Esophagus muscularis mucosa (tissue), 4 donors: ENCODE measurements around the gene C5AR2. TPM values are rescaled to one million over a fixed set of nuclear protein-coding genes. Genes with fewer than 3 reads are reported as not detected.
A peak's percentile ranks its signal among the peaks of the same experiment; 100 is the strongest.

Experiments
- DNase-seq: peaks from one replicate; pipeline ENCODE4 v3.0.0-alpha.2; 2017; ENCODE audit errors: extremely low spot score
- H3K27ac ChIP-seq, 4 donors: fragments of 200-600 bp; sonication (generic); replicated peaks in 1 of 4; 1 replicate in 3 of 4; 2 replicates in 1 of 4; pipeline ENCODE4 v1.5.1; 2016 to 2019; ENCODE audit warnings: mild to moderate bottlenecking in 1 of 4
- H3K27me3 ChIP-seq, 4 donors: fragments of 200-600 bp; sonication (generic); one replicate each; pipeline versions ENCODE4 v1.5.1 to v1.6.0; 2016 to 2019
- H3K36me3 ChIP-seq, 4 donors: fragments of 200-600 bp; sonication (generic); one replicate each; pipeline ENCODE4 v1.5.1; 2016 to 2019
- H3K4me1 ChIP-seq, 4 donors: fragments of 200-600 bp; sonication (generic); one replicate each; pipeline ENCODE4 v1.5.1; 2016 to 2019
- H3K4me3 ChIP-seq, 4 donors: fragments of 200-600 bp; sonication (generic); 1 replicate in 2 of 4; 2 replicates in 2 of 4; pipeline ENCODE4 v1.5.1; 2016 to 2019; ENCODE audit warnings: mild to moderate bottlenecking in 4 of 4, moderate library complexity in 1 of 4
- H3K9me3 ChIP-seq, 4 donors: fragments of 200-600 bp; sonication (generic); 1 replicate in 3 of 4; 2 replicates in 1 of 4; pipeline ENCODE4 v1.5.1; 2016 to 2019
- CTCF ChIP-seq, 3 experiments: fragments of 200-600 bp in 2 of 3; fragments of 450-650 bp in 1 of 3; sonication (generic) in 2 of 3; IDR thresholded peaks; one replicate each; pipeline ENCODE4 v1.5.1; 2017 to 2019; ENCODE audit warnings: antibody characterized with exemption in 3 of 3, mild to moderate bottlenecking in 2 of 3, moderate library complexity in 1 of 3
- EP300 ChIP-seq: sonication (generic); formaldehyde crosslinking; IDR thresholded peaks from one replicate; pipeline ENCODE4 v1.6.1; 2017; ENCODE audit warnings: antibody characterized with exemption
- POLR2A ChIP-seq: fragments of 450-650 bp; IDR thresholded peaks from one replicate; pipeline ENCODE4 v1.6.1; 2017; ENCODE audit warnings: antibody characterized with exemption, moderate library complexity, mild to moderate bottlenecking, low read depth
- POLR2AphosphoS5 ChIP-seq, 2 donors: sonication (generic); formaldehyde crosslinking; IDR thresholded peaks; one replicate each; pipeline ENCODE4 v1.6.1; 2017; ENCODE audit warnings: antibody characterized with exemption in 2 of 2
- WGBS: methylation state at CpG from one replicate; pipeline ENCODE4 v1.1.5; 2018; 5-methylcytosine and 5-hydroxymethylcytosine counted together
- intact Hi-C: fragments of 100-400 bp; cut with DNase I; formaldehyde crosslinking; loops from one replicate; pipeline ENCODE4 v1.15.1; 2023
- total RNA-seq, 4 donors: library from RNA; depleted of rRNA; stranded (reverse); fragments of >200 nt; gene quantifications; one replicate each; pipeline versions ENCODE4 v1.1.0 to v1.2.1, GENCODE V29; 2016

C5AR2 gene
- total RNA-seq, 4 donors from 2014 or later = 0.42 to 4.6 (median 0.72) TPM

- WGBS = 72% methylated on average over 20 of the region's 20 CpGs
- TF ChIP-seq CTCF (IDR thresholded peaks at IDR 0.05) = no peak
- no peak for TF ChIP-seq POLR2A
- TF ChIP-seq EP300 = no peak
- TF ChIP-seq POLR2AphosphoS5 (IDR thresholded peaks at IDR 0.05) = no peak
- Histone ChIP-seq H3K36me3 (no peaks in the 10 kb centered on the region), H3K9me3 (no peaks in the 10 kb centered on the region), H3K4me3 (no peak overlapping the region), H3K27me3 (peaks cover 0 to 6% (median 0%) of the 10 kb centered on the region in 4 donors), H3K4me1 (no peaks in the 10 kb centered on the region), H3K27ac (no peak overlapping the region)
- DNase-seq = no peak
- intact Hi-C loops = no loop called here
Measured at GRCh38 chr19:47390533-47391488, 58.8 kb downstream of the C5AR2 start.

- intact Hi-C loops = no loop called here
- Histone ChIP-seq H3K4me1 (no peaks in the 10 kb centered on the region), H3K4me3 (no peak overlapping the region), H3K27ac (no peak overlapping the region), H3K36me3 (no peaks in the 10 kb centered on the region), H3K27me3 (peaks cover 0 to 6% (median 0%) of the 10 kb centered on the region in 4 donors), H3K9me3 (no peaks in the 10 kb centered on the region)
- WGBS = 33% methylated on average over 13 of the region's 15 CpGs
- peak; percentile 94 for DNase-seq
- TF ChIP-seq CTCF (IDR thresholded peaks at IDR 0.05) (peak; percentile 74 to 91 (median 78)), POLR2A (no peak)
Measured at GRCh38 chr19:47391510-47392223, 59.7 kb downstream of the C5AR2 start.

Other genes with a start within 250 kb of the C5AR2 start
- 10 to 100 TPM; 26.2 to 34.7 (median 30.2) TPM for gene ZC3H4, start 218.4 kb upstream of the C5AR2 start, total RNA-seq
- gene SAE1, start 201.3 kb upstream of the C5AR2 start, total RNA-seq = 100 to 1,000 TPM; 130 to 143 (median 136) TPM
- gene BBC3, start 101.0 kb upstream of the C5AR2 start, total RNA-seq = 10 to 100 TPM in 2 of 4 donors, 1 to 10 TPM in 2; 5.0 to 21.3 (median 11.5) TPM
- 10 to 100 TPM; 22.4 to 30.6 (median 25.5) TPM for gene CCDC9, start 75.7 kb upstream of the C5AR2 start, total RNA-seq
- 10 to 100 TPM; 12.5 to 17.4 (median 16.9) TPM for gene INAFM1, start 57.3 kb upstream of the C5AR2 start, total RNA-seq
- gene C5AR1, start 22.3 kb upstream of the C5AR2 start, total RNA-seq = 10 to 100 TPM in 1 of 4 donors, 1 to 10 TPM in 3; 5.0 to 32.6 (median 7.0) TPM
- gene DHX34, start 17.1 kb downstream of the C5AR2 start, total RNA-seq = 10 to 100 TPM in 3 of 4 donors, 1 to 10 TPM in 1; 9.1 to 15.6 (median 12.2) TPM
- 10 to 100 TPM; 22.8 to 33.2 (median 30.7) TPM for gene MEIS3, start 87.4 kb downstream of the C5AR2 start, total RNA-seq
- 10 to 100 TPM in 2 of 4 donors, 1 to 10 TPM in 2; 6.2 to 18.7 (median 10.4) TPM for gene SLC8A2, start 139.7 kb downstream of the C5AR2 start, total RNA-seq
- gene KPTN, start 152.0 kb downstream of the C5AR2 start, total RNA-seq = 1 to 10 TPM; 2.3 to 9.4 (median 5.2) TPM
- 100 to 1,000 TPM; 109 to 164 (median 148) TPM for gene NAPA, start 182.9 kb downstream of the C5AR2 start, total RNA-seq
- gene ZNF541, start 241.0 kb downstream of the C5AR2 start, total RNA-seq = under 1 TPM in 3 of 4 donors, not detected in 1; 0.17 to 0.23 (median 0.19) TPM